Lung (tissue), 12 donors: ENCODE data around the gene ANKRD33. TPM values are rescaled to one million over a fixed set of nuclear protein-coding genes. Genes with fewer than 3 reads are reported as not detected.

Experiments
- ATAC-seq: fragments of 200-7000 bp; cut with Tn5 transposase; one replicate; pipeline ENCODE4 v1.9.1; 2020; ENCODE audit warnings: moderate number of reproducible peaks; ENCODE audit not compliant: insufficient read depth, low FRiP score
- DNase-seq, 3 donors: peaks; one replicate each; pipeline ENCODE4 v3.0.0-alpha.2; 2013 to 2017
- H3K27ac ChIP-seq, 2 donors: one replicate each; pipeline ENCODE4 v1.5.1; 2013; ENCODE audit warnings: mild to moderate bottlenecking in 2 of 2, moderate library complexity in 2 of 2, control low read depth in 1 of 2, inconsistent platforms in 1 of 2, low read depth in 1 of 2, low read length in 1 of 2
- H3K27me3 ChIP-seq, 3 donors: one replicate each; pipeline ENCODE4 v1.5.1; 2013; ENCODE audit warnings: low read length in 2 of 3; ENCODE audit not compliant: control insufficient read depth in 3 of 3, insufficient read depth in 3 of 3
- H3K36me3 ChIP-seq, 4 donors: one replicate each; pipeline ENCODE4 v1.5.1; 2013; ENCODE audit warnings: low read length in 4 of 4, mild to moderate bottlenecking in 1 of 4, moderate library complexity in 1 of 4; ENCODE audit not compliant: control insufficient read depth in 4 of 4, insufficient read depth in 4 of 4
- H3K4me1 ChIP-seq, 5 donors: one replicate each; pipeline ENCODE4 v1.5.1; 2013; ENCODE audit warnings: low read length in 5 of 5, mild to moderate bottlenecking in 2 of 5, moderate library complexity in 1 of 5; ENCODE audit not compliant: control insufficient read depth in 5 of 5, insufficient read depth in 5 of 5
- H3K4me3 ChIP-seq: one replicate; pipeline ENCODE4 v1.5.1; 2013; ENCODE audit warnings: mild to moderate bottlenecking, control low read depth, moderate library complexity
- H3K9ac ChIP-seq, 2 donors: one replicate each; pipeline ENCODE4 v1.5.1; 2013; ENCODE audit warnings: low read length in 2 of 2, control low read depth in 1 of 2; ENCODE audit not compliant: insufficient read depth in 1 of 2
- H3K9me3 ChIP-seq, 4 donors: one replicate each; pipeline ENCODE4 v1.5.1; 2013; ENCODE audit warnings: low read length in 3 of 4, mild to moderate bottlenecking in 1 of 4, moderate library complexity in 1 of 4; ENCODE audit not compliant: control insufficient read depth in 4 of 4, insufficient read depth in 3 of 4
- CTCF ChIP-seq: IDR thresholded peaks from 2 replicates; pipeline ENCODE4 v1.5.1; 2012; ENCODE audit warnings: mild to moderate bottlenecking; ENCODE audit errors: control extremely low read depth, extremely low read depth
- WGBS, 2 donors: extraction: QIAGEN DNeasy Blood & Tissue Kit; methylation state at CpG; one replicate each; pipeline ENCODE4 v1.1.7; 2013; 5-methylcytosine and 5-hydroxymethylcytosine counted together
- polyA plus RNA-seq, 2 donors: library from polyadenylated mRNA; stranded (reverse); fragments of 200-250 nt; gene quantifications; one replicate each; pipeline ENCODE4 v1.2.1, GENCODE V29; 2013
- total RNA-seq, 2 donors: library from RNA; depleted of rRNA in 1 of 2; stranded (reverse); fragments of >200 nt in 1 of 2; gene quantifications; one replicate each; pipeline ENCODE4 v1.2.1, GENCODE V29; 2014 to 2021
- donor health status: control.
- donor health status: control.
- donor health status: Bipolar disorder and iron deficiency.
- donor health status: healthy.
- donor health status: DM: yes; HTN: yes; CAD: no.

The ANKRD33 gene
- total and polyA plus RNA-seq, 4 donors = 0.14 to 0.50 (median 0.23) TPM

DNA sequence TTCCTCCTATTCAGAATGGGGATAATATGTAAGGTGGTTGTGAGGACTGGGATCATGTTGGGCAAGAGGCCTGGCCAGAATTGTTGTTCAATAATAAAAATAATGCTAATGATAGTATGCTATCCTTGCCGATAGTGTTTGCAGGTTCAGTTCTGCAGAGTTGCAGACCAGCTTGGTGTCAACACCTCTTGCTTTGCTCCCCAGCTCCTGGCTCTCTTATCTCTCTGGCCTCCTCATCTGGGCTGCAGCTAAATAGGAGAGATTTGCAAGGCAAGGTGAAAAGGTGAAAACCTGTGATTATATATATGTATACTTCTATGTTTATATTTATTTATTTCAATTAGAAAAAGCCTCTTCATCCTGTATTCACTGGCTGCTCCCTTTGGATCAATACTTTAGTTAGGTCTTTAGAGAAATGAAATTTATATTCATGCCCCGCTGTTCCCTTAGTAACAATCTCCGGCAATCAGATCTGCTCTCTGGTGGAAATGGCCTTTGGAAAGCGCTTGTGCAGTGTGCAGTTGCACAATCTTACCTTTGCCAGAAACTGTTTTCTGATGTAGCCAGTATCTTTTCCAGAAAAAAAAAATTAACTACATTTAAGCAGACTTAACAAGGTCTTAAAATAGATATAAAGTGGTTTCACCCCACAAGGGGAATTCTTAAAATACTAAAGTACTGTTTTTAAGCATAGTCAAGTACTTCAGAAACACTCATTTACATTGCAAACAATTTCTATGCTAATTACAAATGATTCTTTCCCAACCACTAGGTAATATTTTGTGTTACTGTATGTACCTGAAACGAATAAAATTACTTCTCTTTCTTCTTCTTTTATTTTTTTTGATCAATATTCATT is 44.5 kb downstream of the ANKRD33 start:
- Histone ChIP-seq H3K4me1 (peaks cover 0 to 2% (median 0%) of the 10 kb centered on the region in 5 donors), H3K27me3 (no peaks in the 10 kb centered on the region), H3K4me3 (no peak overlapping the region), H3K36me3 (no peaks in the 10 kb centered on the region), H3K9me3 (no peaks in the 10 kb centered on the region), H3K9ac (no peak overlapping the region), H3K27ac (no peak overlapping the region)
- WGBS, 2 donors = 65 to 76% methylated on average over 5 of the region's 5 CpGs
- no peak for TF ChIP-seq CTCF
- no peak for DNase-seq
- peak; percentile 27 for ATAC-seq

GRCh38 chr12:51934080-51934479 is 46.2 kb downstream of the ANKRD33 start:
- ATAC-seq (no peak), DNase-seq (no peak)
- no peak for TF ChIP-seq CTCF
- Histone ChIP-seq H3K27ac (no peak overlapping the region), H3K4me3 (no peak overlapping the region), H3K4me1 (peaks cover 0 to 7% (median 2%) of the 10 kb centered on the region in 5 donors), H3K9ac (no peak overlapping the region), H3K9me3 (peaks cover 0 to 2% (median 0%) of the 10 kb centered on the region in 4 donors), H3K27me3 (no peaks in the 10 kb centered on the region), H3K36me3 (no peaks in the 10 kb centered on the region)
- 94 to 100% methylated on average over 4 of the region's 4 CpGs for WGBS, 2 donors

- Histone ChIP-seq H3K27me3 (no peaks in the 10 kb centered on the region), H3K4me1 (peaks cover 0 to 19% (median 7%) of the 10 kb centered on the region in 5 donors), H3K4me3 (no peak overlapping the region), H3K9ac (no peak overlapping the region), H3K27ac (no peak overlapping the region), H3K36me3 (no peaks in the 10 kb centered on the region), H3K9me3 (peaks cover 0 to 2% (median 0%) of the 10 kb centered on the region in 4 donors)
- WGBS, 2 donors = 69 to 79% methylated on average over 2 of the region's 2 CpGs
- ATAC-seq (no peak), DNase-seq (peak; percentile 67 to 77 (median 72))
- no peak for TF ChIP-seq CTCF
These were observed 50.0 kb downstream of the ANKRD33 start for GRCh38 chr12:51937926-51938325.
